HUES64 (cell line): ENCODE measurements around the gene GNGT2.

ENCODE experiments used
- H3K27ac ChIP-seq: 2 replicates; pipeline ENCODE4 v1.7.0; 2013; ENCODE audit warnings: low read depth, low read length, inconsistent platforms
- H3K27me3 ChIP-seq: 2 replicates; pipeline ENCODE4 v1.6.1; 2013; ENCODE audit warnings: mild to moderate bottlenecking, low read length; ENCODE audit not compliant: insufficient read depth
- H3K36me3 ChIP-seq: 2 replicates; pipeline ENCODE4 v1.6.1; 2013; ENCODE audit warnings: mild to moderate bottlenecking, low read length; ENCODE audit not compliant: insufficient read depth
- H3K4me1 ChIP-seq: 2 replicates; pipeline ENCODE4 v1.6.1; 2013; ENCODE audit warnings: mild to moderate bottlenecking, low read length, moderate library complexity; ENCODE audit not compliant: insufficient read depth
- H3K4me3 ChIP-seq: 2 replicates; pipeline ENCODE4 v1.5.1; 2013; ENCODE audit warnings: mild to moderate bottlenecking, low read length, moderate library complexity
- H3K9ac ChIP-seq: 2 replicates; pipeline ENCODE4 v1.6.1; 2013; ENCODE audit warnings: mild to moderate bottlenecking, low read depth, low read length
- H3K9me3 ChIP-seq: 2 replicates; pipeline ENCODE4 v1.6.1; 2013; ENCODE audit warnings: low read depth, low read length; ENCODE audit not compliant: insufficient read depth
- WGBS: fragments of 150-250, 120-280 bp; methylation state at CpG from one replicate; pipeline ENCODE4 v1.1.7; 2013; ENCODE audit warnings: missing lambda C conversion rate; 5-methylcytosine and 5-hydroxymethylcytosine counted together

Gene GNGT2

DNA sequence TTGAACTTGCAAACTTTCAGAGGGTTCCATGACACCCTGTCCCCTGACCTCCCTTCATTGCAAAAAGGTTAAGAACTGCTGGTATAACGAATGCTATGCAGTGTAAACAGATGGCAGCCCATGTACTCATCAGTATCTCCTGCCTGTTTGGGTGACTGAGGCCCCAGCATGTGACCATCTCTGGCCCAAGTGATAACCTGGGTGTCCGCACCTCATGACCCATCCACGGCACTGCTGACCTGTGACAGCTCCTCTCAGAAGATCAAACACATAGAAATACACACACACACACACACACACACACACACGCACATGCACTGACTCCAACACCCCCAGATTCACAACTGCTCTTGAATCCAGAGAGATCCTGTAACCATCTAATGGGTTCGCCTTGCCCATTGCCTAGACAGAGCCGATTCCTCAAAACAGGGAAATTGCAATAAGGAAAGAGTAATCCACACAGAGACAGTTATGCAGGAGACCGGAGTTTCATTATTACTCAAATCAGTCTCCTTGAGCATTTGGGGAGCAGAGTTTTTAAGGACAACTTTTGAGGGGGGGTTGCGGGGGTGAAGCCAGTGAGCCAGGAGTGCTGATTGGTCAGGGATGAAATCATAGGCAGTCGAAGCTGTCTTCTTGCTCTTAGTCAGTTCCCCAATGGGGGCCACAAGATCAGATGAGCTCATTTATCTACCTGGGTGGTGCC lies 31.5 kb upstream of the GNGT2 start:
- Histone ChIP-seq H3K9me3 (no peaks in the 10 kb centered on the region), H3K27me3 (no peaks in the 10 kb centered on the region), H3K9ac (no peak overlapping the region), H3K36me3 (no peaks in the 10 kb centered on the region), H3K4me1 (no peaks in the 10 kb centered on the region), H3K4me3 (no peak overlapping the region), H3K27ac (no peak overlapping the region)
- WGBS = 92% methylated on average over 9 of the region's 9 CpGs

GRCh38 chr17:49241040-49241439 lies 30.7 kb upstream of the GNGT2 start:
- no peak overlapping the region for H3K9ac ChIP-seq
- H3K4me1 ChIP-seq = no peaks in the 10 kb centered on the region
- no peaks in the 10 kb centered on the region for H3K36me3 ChIP-seq
- no peak overlapping the region for H3K4me3 ChIP-seq
- H3K9me3 ChIP-seq = no peaks in the 10 kb centered on the region
- H3K27me3 ChIP-seq = no peaks in the 10 kb centered on the region
- WGBS = 97% methylated on average over 6 of the region's 8 CpGs
- H3K27ac ChIP-seq = no peak overlapping the region

DNA sequence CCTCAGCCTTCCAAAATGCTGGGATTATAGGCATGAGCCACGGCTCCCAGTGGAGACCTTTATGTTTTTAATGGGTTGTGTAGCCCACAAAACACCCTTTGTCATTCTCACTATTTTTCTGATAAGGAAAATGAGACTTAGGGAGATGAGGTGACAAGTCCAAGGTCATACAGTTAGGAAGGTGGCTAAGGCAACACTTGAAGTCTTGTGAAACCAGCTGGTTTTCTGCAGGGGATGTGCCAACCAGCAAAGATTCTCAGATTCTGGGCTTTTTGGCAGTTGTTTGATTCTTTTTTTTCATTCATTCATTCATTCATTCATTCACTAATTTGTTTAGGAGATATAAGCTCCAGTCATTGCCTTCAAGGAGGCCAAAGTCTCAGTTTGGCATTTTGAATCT lies 30.2 kb upstream of the GNGT2 start:
- Histone ChIP-seq H3K4me3 (no peak overlapping the region), H3K4me1 (no peaks in the 10 kb centered on the region), H3K9me3 (no peaks in the 10 kb centered on the region), H3K36me3 (no peaks in the 10 kb centered on the region), H3K27ac (no peak overlapping the region), H3K27me3 (no peaks in the 10 kb centered on the region), H3K9ac (no peak overlapping the region)
- WGBS = no CpG with 5 or more reads among the region's 1 CpG

DNA sequence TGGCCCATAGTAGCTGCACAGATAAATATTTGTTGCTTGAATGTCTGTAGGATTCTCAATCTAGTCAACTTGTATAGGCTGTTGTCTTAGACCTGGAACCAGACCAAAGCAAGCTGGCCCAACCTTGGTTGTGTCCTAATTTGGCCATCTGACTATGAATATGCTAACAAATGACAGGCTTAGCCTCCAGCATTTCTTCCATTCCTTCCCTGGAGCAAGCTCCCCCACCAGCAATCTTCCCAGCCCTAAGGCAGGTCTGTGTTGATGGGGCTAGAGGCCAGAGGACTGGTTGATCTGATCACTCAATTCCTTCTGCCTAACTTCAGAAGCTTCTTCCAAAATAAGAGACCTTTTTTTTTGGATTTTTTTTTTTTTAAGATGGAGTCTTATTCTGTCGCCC lies 29.6 kb upstream of the GNGT2 start:
- Histone ChIP-seq H3K36me3 (no peaks in the 10 kb centered on the region), H3K9ac (no peak overlapping the region), H3K9me3 (no peaks in the 10 kb centered on the region), H3K4me1 (no peaks in the 10 kb centered on the region), H3K27me3 (no peaks in the 10 kb centered on the region), H3K4me3 (no peak overlapping the region), H3K27ac (no peak overlapping the region)
- 83% methylated on average over 1 of the region's 1 CpG for WGBS

DNA sequence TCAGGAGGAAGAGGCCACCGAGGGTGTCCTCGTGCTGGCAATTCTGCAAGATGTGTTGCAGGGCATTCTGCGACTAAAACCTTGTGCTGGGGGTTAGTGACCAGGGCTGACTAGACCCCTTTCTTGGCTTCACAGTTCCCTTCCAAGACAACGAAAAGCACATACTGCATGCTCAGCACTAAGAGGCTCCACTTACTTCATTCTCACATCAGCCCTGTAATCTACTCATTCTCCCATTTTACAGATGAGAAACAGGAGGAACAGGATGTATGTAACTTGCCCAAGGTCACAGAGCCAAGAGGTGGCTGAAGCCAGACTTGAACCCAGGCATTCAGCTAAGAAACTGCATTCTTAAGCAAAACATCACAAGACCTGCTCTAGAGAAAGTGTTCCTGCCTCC lies 25.5 kb upstream of the GNGT2 start:
- H3K27me3 ChIP-seq = peaks cover 11% of the 10 kb centered on the region
- no peak overlapping the region for H3K4me3 ChIP-seq
- WGBS = 88% methylated on average over 4 of the region's 4 CpGs
- H3K9me3 ChIP-seq = no peaks in the 10 kb centered on the region
- no peaks in the 10 kb centered on the region for H3K4me1 ChIP-seq
- no peak overlapping the region for H3K27ac ChIP-seq
- H3K36me3 ChIP-seq = no peaks in the 10 kb centered on the region
- H3K9ac ChIP-seq = no peak overlapping the region

- Histone ChIP-seq H3K4me3 (no peak overlapping the region), H3K36me3 (no peaks in the 10 kb centered on the region), H3K27me3 (peaks cover 22% of the 10 kb centered on the region), H3K9ac (no peak overlapping the region), H3K9me3 (no peaks in the 10 kb centered on the region), H3K4me1 (no peaks in the 10 kb centered on the region), H3K27ac (no peak overlapping the region)
- WGBS = 89% methylated on average over 3 of the region's 5 CpGs
These were observed 24.2 kb upstream of the GNGT2 start for GRCh38 chr17:49234509-49235080.

GRCh38 chr17:49231563-49231894 lies 21.2 kb upstream of the GNGT2 start:
- peaks cover 48% of the 10 kb centered on the region for H3K27me3 ChIP-seq
- WGBS = 65% methylated on average over 6 of the region's 7 CpGs
- no peak overlapping the region for H3K9ac ChIP-seq
- no peaks in the 10 kb centered on the region for H3K4me1 ChIP-seq
- H3K36me3 ChIP-seq = no peaks in the 10 kb centered on the region
- H3K27ac ChIP-seq = no peak overlapping the region
- H3K4me3 ChIP-seq = peak overlapping the region; percentile 97; the same call in 1 of the 2 replicates
- no peaks in the 10 kb centered on the region for H3K9me3 ChIP-seq

DNA sequence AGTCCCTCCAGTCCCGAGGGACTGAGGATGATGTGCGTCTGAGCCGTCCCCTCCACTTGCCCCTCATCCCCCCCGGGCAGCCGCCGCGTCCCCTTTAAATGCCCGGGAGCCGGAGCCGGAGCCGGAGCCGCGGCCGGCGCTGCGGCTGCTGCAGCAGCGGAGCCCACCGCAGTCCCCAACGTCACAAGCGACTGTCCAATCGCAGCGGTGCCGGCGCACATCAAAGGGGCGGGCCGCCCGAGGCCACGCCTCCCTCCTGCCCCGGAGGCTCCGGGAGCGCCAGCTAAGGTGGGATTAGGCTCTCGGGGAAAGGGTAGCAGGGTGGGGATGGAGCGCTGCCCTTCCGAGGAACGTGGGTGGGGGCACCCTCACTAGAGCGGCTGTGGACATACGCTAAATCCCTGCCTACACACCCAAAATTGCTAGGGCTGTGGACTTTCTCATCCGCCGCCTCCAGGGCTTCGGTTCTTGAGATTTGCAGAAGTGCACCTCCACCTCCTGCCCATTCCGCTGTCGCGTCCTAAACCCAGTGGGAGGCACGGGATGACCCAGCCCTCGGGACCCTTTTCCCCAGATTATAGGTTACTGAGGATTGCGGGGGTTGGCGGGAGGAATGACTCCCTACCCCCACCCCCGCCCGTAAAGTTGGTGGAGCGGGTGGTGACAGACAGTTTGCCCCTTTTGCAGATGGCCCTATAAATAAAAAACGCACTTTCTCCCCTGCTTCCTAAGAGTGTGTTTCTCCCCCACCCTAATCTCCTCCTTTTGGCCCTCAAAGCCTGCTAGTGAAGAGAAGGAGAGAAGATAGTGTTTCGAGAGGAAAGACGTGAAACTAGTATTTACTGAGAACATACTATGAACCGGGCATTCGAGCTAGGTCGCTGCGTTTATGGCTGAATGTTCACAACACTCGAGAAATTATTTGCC lies 20.5 kb upstream of the GNGT2 start, which contains the start of gene PHOSPHO1:
TSS of gene PHOSPHO1 (minus strand) at position 152 of the 927 bp plus-strand sequence. CDS start 4,096 bp downstream, outside the sequence.
- Histone ChIP-seq H3K4me3 (peak within 1 kb of the TSS; percentile 97), H3K36me3 (no peaks in the 10 kb centered on the region), H3K27me3 (peaks cover 54% of the 10 kb centered on the region), H3K9me3 (no peaks in the 10 kb centered on the region), H3K27ac (no peak within 1 kb of the TSS), H3K9ac (no peak within 1 kb of the TSS), H3K4me1 (no peaks in the 10 kb centered on the region)
- 5% methylated on average over 55 of the region's 58 CpGs for WGBS

GRCh38 chr17:49229805-49230600 lies 19.6 kb upstream of the GNGT2 start:
- Histone ChIP-seq H3K9ac (no peak overlapping the region), H3K4me1 (no peaks in the 10 kb centered on the region), H3K27ac (no peak overlapping the region), H3K4me3 (peak overlapping the region; percentile 97), H3K27me3 (peaks cover 63% of the 10 kb centered on the region), H3K36me3 (no peaks in the 10 kb centered on the region), H3K9me3 (no peaks in the 10 kb centered on the region)
- WGBS = 12% methylated on average over 34 of the region's 36 CpGs

- 59% methylated on average over 3 of the region's 6 CpGs for WGBS
- H3K27me3 ChIP-seq = peaks cover 71% of the 10 kb centered on the region
- H3K4me3 ChIP-seq = peak overlapping the region; percentile 97; the same call in 1 of the 2 replicates
- no peaks in the 10 kb centered on the region for H3K9me3 ChIP-seq
- H3K9ac ChIP-seq = no peak overlapping the region
- H3K27ac ChIP-seq = no peak overlapping the region
- no peaks in the 10 kb centered on the region for H3K36me3 ChIP-seq
- no peaks in the 10 kb centered on the region for H3K4me1 ChIP-seq
These were observed 18.9 kb upstream of the GNGT2 start for GRCh38 chr17:49229076-49229804.
